ENCODE results near the gene SPAG17. TPM values are rescaled to one million over a fixed set of nuclear protein-coding genes. Genes with fewer than 3 reads are reported as not detected.

Gene SPAG17
- total and polyA plus RNA-seq, 2 of the 13 experiments (the other 11 are each of a cell fraction or from before 2014, with no cell fraction given) = not detected

DNA sequence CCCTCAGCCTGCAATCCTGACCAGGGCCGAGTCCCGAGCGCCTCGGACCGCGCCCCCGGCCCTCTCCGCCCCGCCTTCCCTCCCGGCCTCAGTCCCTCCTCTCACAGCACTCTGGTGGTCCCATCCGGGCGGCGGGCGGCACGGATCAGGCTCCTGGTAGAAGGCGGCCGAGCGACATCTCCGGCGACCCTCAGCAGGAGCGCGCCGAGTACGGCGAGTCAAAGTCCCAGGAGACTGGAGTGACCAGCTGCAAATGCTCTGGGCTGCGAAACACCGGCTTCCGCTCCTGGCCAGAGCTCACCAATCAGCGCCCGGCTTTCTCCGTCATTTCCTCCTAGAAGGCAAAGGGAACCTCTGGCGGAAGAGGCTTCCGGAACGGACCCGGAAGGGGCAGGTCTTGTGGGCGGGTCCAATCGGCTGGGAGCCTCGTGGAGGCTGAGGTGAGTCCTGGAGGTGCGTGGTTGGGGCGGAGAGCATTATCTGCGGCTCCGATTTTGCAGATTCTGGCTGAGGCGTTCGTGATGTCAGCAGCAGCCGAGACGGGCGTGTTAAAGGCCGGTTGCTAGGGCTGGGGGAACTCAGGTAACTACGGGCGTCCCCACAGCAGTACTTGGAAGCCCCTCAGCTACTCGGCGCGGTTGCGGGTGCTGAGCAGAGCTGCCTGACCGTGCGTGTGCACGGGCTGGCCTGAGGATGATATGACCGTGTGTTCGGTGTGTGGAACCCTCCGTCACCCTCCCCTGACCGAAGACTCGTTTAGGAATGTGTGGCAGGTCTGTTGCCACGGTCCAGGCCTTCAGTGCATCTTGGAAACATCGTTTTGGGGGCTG lies 255.5 kb downstream of the SPAG17 start, which contains the start of the genes GDAP2 and WDR3 (continued):
- TF ChIP-seq CREB1 (IDR thresholded peaks at IDR 0.05) (peak; percentile 74), CREB1 (CRISPR knock-in tag; IDR thresholded peaks at IDR 0.05) (peak; percentile 94), NKX3-1 (CRISPR knock-in tag; IDR thresholded peaks at IDR 0.05) (no peak), MAX (IDR thresholded peaks at IDR 0.05) (peak; percentile 90), ATF7-NPFF (CRISPR knock-in tag; IDR thresholded peaks at IDR 0.05; ENCODE audit: low read depth) (0 out of 2 replicates have a peak, but pooled peaks have one; percentile 69), KAT8 (CRISPR knock-in tag; IDR thresholded peaks at IDR 0.05) (peak; percentile 88), ZNF839 (CRISPR knock-in tag; IDR thresholded peaks at IDR 0.05; ENCODE audit: borderline replicate concordance) (peak; percentile 66; the same call in 1 of the 2 replicates), ZFAT (CRISPR knock-in tag; conservative IDR thresholded peaks at IDR 0.05) (no peak), NFYC (CRISPR knock-in tag; IDR thresholded peaks at IDR 0.05) (peak; percentile 88), HMGXB4 (CRISPR knock-in tag; IDR thresholded peaks at IDR 0.05; ENCODE audit: borderline replicate concordance in 1 of 2, low read depth in 1 of 2) (peak in 1 of 2 experiments; percentile 88; a peak in 2 of 4 replicates), ZNF766 (CRISPR knock-in tag; IDR thresholded peaks at IDR 0.05; ENCODE audit: borderline replicate concordance) (no peak), MZF1 (CRISPR knock-in tag; IDR thresholded peaks at IDR 0.05; ENCODE audit: borderline replicate concordance) (no peak), MIXL1 (CRISPR knock-in tag; IDR thresholded peaks at IDR 0.05) (no peak), KLF15 (CRISPR knock-in tag; IDR thresholded peaks at IDR 0.05; ENCODE audit: borderline replicate concordance) (no peak)
- TF ChIP-seq, protein P1, sequence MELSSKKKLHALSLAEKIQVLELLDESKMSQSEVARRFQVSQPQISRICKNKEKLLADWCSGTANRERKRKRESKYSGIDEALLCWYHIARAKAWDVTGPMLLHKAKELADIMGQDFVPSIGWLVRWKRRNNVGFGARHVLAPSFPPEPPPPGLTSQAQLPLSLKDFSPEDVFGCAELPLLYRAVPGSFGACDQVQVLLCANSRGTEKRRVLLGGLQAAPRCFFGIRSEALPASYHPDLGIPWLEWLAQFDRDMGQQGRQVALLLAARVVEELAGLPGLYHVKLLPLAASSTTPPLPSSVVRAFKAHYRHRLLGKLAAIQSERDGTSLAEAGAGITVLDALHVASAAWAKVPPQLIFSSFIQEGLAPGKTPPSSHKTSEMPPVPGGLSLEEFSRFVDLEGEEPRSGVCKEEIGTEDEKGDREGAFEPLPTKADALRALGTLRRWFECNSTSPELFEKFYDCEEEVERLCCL (CRISPR knock-in tag; IDR thresholded peaks at IDR 0.05; ENCODE audit: borderline replicate concordance) = no peak
- TF ChIP-seq, protein P2, sequence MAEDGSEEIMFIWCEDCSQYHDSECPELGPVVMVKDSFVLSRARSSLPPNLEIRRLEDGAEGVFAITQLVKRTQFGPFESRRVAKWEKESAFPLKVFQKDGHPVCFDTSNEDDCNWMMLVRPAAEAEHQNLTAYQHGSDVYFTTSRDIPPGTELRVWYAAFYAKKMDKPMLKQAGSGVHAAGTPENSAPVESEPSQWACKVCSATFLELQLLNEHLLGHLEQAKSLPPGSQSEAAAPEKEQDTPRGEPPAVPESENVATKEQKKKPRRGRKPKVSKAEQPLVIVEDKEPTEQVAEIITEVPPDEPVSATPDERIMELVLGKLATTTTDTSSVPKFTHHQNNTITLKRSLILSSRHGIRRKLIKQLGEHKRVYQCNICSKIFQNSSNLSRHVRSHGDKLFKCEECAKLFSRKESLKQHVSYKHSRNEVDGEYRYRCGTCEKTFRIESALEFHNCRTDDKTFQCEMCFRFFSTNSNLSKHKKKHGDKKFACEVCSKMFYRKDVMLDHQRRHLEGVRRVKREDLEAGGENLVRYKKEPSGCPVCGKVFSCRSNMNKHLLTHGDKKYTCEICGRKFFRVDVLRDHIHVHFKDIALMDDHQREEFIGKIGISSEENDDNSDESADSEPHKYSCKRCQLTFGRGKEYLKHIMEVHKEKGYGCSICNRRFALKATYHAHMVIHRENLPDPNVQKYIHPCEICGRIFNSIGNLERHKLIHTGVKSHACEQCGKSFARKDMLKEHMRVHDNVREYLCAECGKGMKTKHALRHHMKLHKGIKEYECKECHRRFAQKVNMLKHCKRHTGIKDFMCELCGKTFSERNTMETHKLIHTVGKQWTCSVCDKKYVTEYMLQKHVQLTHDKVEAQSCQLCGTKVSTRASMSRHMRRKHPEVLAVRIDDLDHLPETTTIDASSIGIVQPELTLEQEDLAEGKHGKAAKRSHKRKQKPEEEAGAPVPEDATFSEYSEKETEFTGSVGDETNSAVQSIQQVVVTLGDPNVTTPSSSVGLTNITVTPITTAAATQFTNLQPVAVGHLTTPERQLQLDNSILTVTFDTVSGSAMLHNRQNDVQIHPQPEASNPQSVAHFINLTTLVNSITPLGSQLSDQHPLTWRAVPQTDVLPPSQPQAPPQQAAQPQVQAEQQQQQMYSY (CRISPR knock-in tag; IDR thresholded peaks at IDR 0.05) = no peak
- TF ChIP-seq, protein P3, sequence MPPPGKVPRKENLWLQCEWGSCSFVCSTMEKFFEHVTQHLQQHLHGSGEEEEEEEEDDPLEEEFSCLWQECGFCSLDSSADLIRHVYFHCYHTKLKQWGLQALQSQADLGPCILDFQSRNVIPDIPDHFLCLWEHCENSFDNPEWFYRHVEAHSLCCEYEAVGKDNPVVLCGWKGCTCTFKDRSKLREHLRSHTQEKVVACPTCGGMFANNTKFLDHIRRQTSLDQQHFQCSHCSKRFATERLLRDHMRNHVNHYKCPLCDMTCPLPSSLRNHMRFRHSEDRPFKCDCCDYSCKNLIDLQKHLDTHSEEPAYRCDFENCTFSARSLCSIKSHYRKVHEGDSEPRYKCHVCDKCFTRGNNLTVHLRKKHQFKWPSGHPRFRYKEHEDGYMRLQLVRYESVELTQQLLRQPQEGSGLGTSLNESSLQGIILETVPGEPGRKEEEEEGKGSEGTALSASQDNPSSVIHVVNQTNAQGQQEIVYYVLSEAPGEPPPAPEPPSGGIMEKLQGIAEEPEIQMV (CRISPR knock-in tag; IDR thresholded peaks at IDR 0.05; ENCODE audit: low read depth) = 0 out of 2 replicates have a peak, but pooled peaks have one; percentile 48
